Measurements from ENCODE around the gene CIB4. TPM values are rescaled to one million over a fixed set of nuclear protein-coding genes. Genes with fewer than 3 reads are reported as not detected.

CIB4 gene
- total and polyA plus RNA-seq, 2 of the 13 experiments (the other 11 are each of a cell fraction or from before 2014, with no cell fraction given) = not detected

- TF ChIP-seq ZNF142 (CRISPR knock-in tag; IDR thresholded peaks at IDR 0.05) = no peak
- no peak for TF ChIP-seq ZNF616 (CRISPR knock-in tag; IDR thresholded peaks at IDR 0.05; ENCODE audit: low read depth)
- no peak for TF ChIP-seq ZNF362 (CRISPR knock-in tag; IDR thresholded peaks at IDR 0.05; ENCODE audit: borderline replicate concordance)
- TF ChIP-seq TARDBP (CRISPR knock-in tag; IDR thresholded peaks at IDR 0.05) = no peak
- TF ChIP-seq MYNN (CRISPR knock-in tag; IDR thresholded peaks at IDR 0.05; ENCODE audit: low read depth) = no peak
- no peak for TF ChIP-seq NFRKB (IDR thresholded peaks at IDR 0.05)
- no peak for TF ChIP-seq KLF16 (CRISPR knock-in tag; IDR thresholded peaks at IDR 0.05)
- no peak for TF ChIP-seq GMEB1 (CRISPR knock-in tag; IDR thresholded peaks at IDR 0.05; ENCODE audit: borderline replicate concordance)
Observed at GRCh38 chr2:26647981-26648380, 6.8 kb upstream of the CIB4 start (continued).

Data from HepG2 (cell line).